HepG2 (cell line): ENCODE data around the gene ATXN7L2. TPM values are rescaled to one million over a fixed set of nuclear protein-coding genes. Genes with fewer than 3 reads are reported as not detected.

Experiments
- ATAC-seq: fragments of 200-7000 bp; cut with Tn5 transposase; 3 replicates; pipeline ENCODE4 v1.9.1; 2020; ENCODE audit warnings: mild to moderate bottlenecking, moderate library complexity
- BruUV-seq: library from RNA; stranded (reverse); fragments of 400-500 nt; replicated peaks from 2 replicates; lab custom pipeline; 2021; lab: Mats Ljungman, UMichigan
- CTCF ChIA-PET: fragments of 300-600 bp; formaldehyde crosslinking; extraction: SDS; loops from one replicate; lab custom pipeline; 2021; ENCODE audit warnings: low total read pairs, inconsistent platforms, low intra/inter-chr PET ratio; lab: Yijun Ruan, JAX
- POLR2A ChIA-PET: fragments of 350-600 bp; sonication (Branson Sonifier 250); formaldehyde crosslinking; loops from one replicate; lab custom pipeline; 2020; ENCODE audit warnings: antibody characterized with exemption, inconsistent platforms; lab: Yijun Ruan, JAX
- DNase-seq: peaks from one replicate; pipeline ENCODE4 v3.0.0-alpha.2; 2015; ENCODE audit warnings: low spot score
- FAIRE-seq: peaks from 3 replicates; lab custom pipeline; 2011; peaks lifted over from hg19 to GRCh38; lab: Jason Lieb, UNC
- H2AFZ ChIP-seq: one replicate; pipeline ENCODE4 v1.6.1; 2011; ENCODE audit warnings: low read length, inconsistent platforms
- H3K27ac ChIP-seq: fragments of 300-600 bp; 3 replicates; pipeline ENCODE4 v1.8.0; 2011; ENCODE audit warnings: mixed run types, mild to moderate bottlenecking, mixed read lengths, low read length, inconsistent platforms; ENCODE audit not compliant: insufficient read depth; ENCODE audit errors: extremely low read length
- H3K27me3 ChIP-seq, 2 experiments: fragments of 200-600 bp in 1 of 2; 2 replicates in 1 of 2; 3 replicates in 1 of 2; pipeline versions ENCODE4 v1.6.0 to v1.8.0; 2011; ENCODE audit warnings: low read length in 2 of 2, mild to moderate bottlenecking in 2 of 2, moderate library complexity in 2 of 2, inconsistent platforms in 1 of 2; ENCODE audit not compliant: insufficient read depth in 2 of 2, control insufficient read depth in 1 of 2
- H3K36me3 ChIP-seq, 2 experiments: fragments of 200-600 bp in 1 of 2; replicated peaks in 1 of 2; 2 replicates in 1 of 2; 3 replicates in 1 of 2; pipeline versions ENCODE4 v1.5.1 to v1.8.0; 2011; ENCODE audit warnings: low read length in 2 of 2, inconsistent platforms in 1 of 2; ENCODE audit not compliant: insufficient read depth in 2 of 2, control insufficient read depth in 1 of 2
- H3K4me1 ChIP-seq: 2 replicates; pipeline ENCODE4 v1.5.1; 2012; ENCODE audit warnings: low read length, inconsistent platforms; ENCODE audit not compliant: insufficient read depth
- H3K4me2 ChIP-seq: 2 replicates; pipeline ENCODE4 v1.6.0; 2011; ENCODE audit warnings: low read depth, low read length, inconsistent platforms
- H3K4me3 ChIP-seq, 3 experiments: fragments of 200-600 bp in 1 of 3; sonication (generic), shearing (Covaris generic) in 1 of 3; replicated peaks in 1 of 3; 2 replicates each; pipeline ENCODE4 v1.5.1; 2011 to 2016; ENCODE audit warnings: low read length in 3 of 3, inconsistent platforms in 2 of 3, low read depth in 2 of 3, mild to moderate bottlenecking in 2 of 3, control low read depth in 1 of 3, mixed read lengths in 1 of 3; ENCODE audit not compliant: insufficient read depth in 1 of 3
- H3K79me2 ChIP-seq: one replicate; pipeline ENCODE4 v1.6.1; 2011; ENCODE audit warnings: low read length, inconsistent platforms; ENCODE audit not compliant: insufficient read depth
- H3K9ac ChIP-seq: 2 replicates; pipeline ENCODE4 v1.6.0; 2011; ENCODE audit warnings: mild to moderate bottlenecking, low read depth, low read length, inconsistent platforms; ENCODE audit not compliant: insufficient read depth
- H3K9me3 ChIP-seq: 2 replicates; pipeline ENCODE4 v1.5.1; 2012; ENCODE audit warnings: mild to moderate bottlenecking, low read length
- H4K20me1 ChIP-seq: 2 replicates; pipeline ENCODE4 v1.6.0; 2011; ENCODE audit warnings: inconsistent platforms, mild to moderate bottlenecking, low read length, moderate library complexity; ENCODE audit not compliant: insufficient read depth
- KDM2A ChIP-seq: sonication (generic); formaldehyde crosslinking; IDR thresholded peaks from 2 replicates; pipeline ENCODE4 v1.4.0; 2020; ENCODE audit warnings: low read depth, missing genetic modification reagents, borderline replicate concordance
- MLLT10 ChIP-seq: sonication (generic); formaldehyde crosslinking; IDR thresholded peaks from 2 replicates; pipeline ENCODE4 v1.4.0; 2020; ENCODE audit warnings: missing genetic modification reagents
- NFE2L2 ChIP-seq: fragments of 150-350 bp; IDR thresholded peaks from 2 replicates; pipeline ENCODE4 v1.6.1; 2014; ENCODE audit warnings: low read length
- SATB2 ChIP-seq: sonication (generic); formaldehyde crosslinking; IDR thresholded peaks from 2 replicates; pipeline ENCODE4 v1.5.0; 2020; ENCODE audit warnings: missing genetic modification reagents
- SMAD3 ChIP-seq: sonication (generic); formaldehyde crosslinking; IDR thresholded peaks from 2 replicates; pipeline ENCODE4 v1.4.0; 2020; ENCODE audit warnings: missing genetic modification reagents
- SRSF9 ChIP-seq: fragments of 200-400 bp; formaldehyde crosslinking; IDR thresholded peaks from 2 replicates; pipeline ENCODE4 v1.6.1; 2018; ENCODE audit warnings: borderline replicate concordance, mild to moderate bottlenecking, low read depth, low read length; ENCODE audit not compliant: insufficient read depth, poor library complexity, severe bottlenecking
- ZNF232 ChIP-seq: sonication (generic); formaldehyde crosslinking; IDR thresholded peaks from 2 replicates; pipeline ENCODE4 v1.4.0; 2020; ENCODE audit warnings: missing genetic modification reagents, borderline replicate concordance
- ZNF672 ChIP-seq: sonication (generic); formaldehyde crosslinking; IDR thresholded peaks from 2 replicates; pipeline ENCODE4 v1.8.1; 2022; ENCODE audit warnings: missing genetic modification reagents
- ZNF775 ChIP-seq: sonication (generic); formaldehyde crosslinking; IDR thresholded peaks from 2 replicates; pipeline ENCODE4 v1.4.0; 2020; ENCODE audit warnings: missing genetic modification reagents, mild to moderate bottlenecking, moderate library complexity, borderline replicate concordance
- WGBS: methylation state at CpG from one replicate; pipeline ENCODE4 v1.1.6; 2017; ENCODE audit warnings: low lambda C conversion rate; 5-methylcytosine and 5-hydroxymethylcytosine counted together
- in situ Hi-C: cut with HindIII; loops from 2 replicates; pipeline ENCODE4 v1.10.0; 2017; ENCODE audit warnings: low pct_unique_long_range_greater_than_20kb; ENCODE audit not compliant: extremely low pct_ligation_motif_present
- intact Hi-C: fragments of 100-400 bp; cut with micrococcal nuclease; formaldehyde crosslinking; loops from one replicate; pipeline ENCODE4 v1.10.0; 2022; ENCODE audit not compliant: unreplicated experiment
- polyA plus RNA-seq, 8 experiments: library from polyadenylated mRNA; depleted of rRNA in 3 of 8; stranded (reverse) in 7 of 8; unstranded in 1 of 8; fragments of >200 nt; fragmentation: Illumina TruSeq in 4 of 8; extraction: Trizol in 4 of 8; gene quantifications; 2 replicates each; pipeline versions ENCODE4 v1.2.1 to v1.2.3, GENCODE V29; 2011 to 2016; ENCODE audit warnings: low read depth in 4 of 8, missing spikeins in 1 of 8, mixed read lengths in 1 of 8; ENCODE audit not compliant: insufficient read depth in 1 of 8
- total RNA-seq, 5 experiments: library from RNA; depleted of rRNA; stranded (reverse); fragments of >200 nt; fragmentation: Illumina TruSeq; extraction: Trizol; gene quantifications; 2 replicates each; pipeline ENCODE4 v1.2.3, GENCODE V29; 2016; ENCODE audit warnings: low read depth in 1 of 5
- TF ChIP-seq, protein P1 (sequence below): sonication (generic); formaldehyde crosslinking; IDR thresholded peaks from 2 replicates; pipeline ENCODE4 v1.5.1; 2020; ENCODE audit warnings: mild to moderate bottlenecking, missing genetic modification reagents, borderline replicate concordance
- TF ChIP-seq, protein P2 (sequence below): sonication (generic); formaldehyde crosslinking; IDR thresholded peaks from 2 replicates; pipeline ENCODE4 v1.8.1; 2023; ENCODE audit warnings: missing genetic modification reagents, mild to moderate bottlenecking, borderline replicate concordance
- TF ChIP-seq, protein P3 (sequence below): sonication (generic); formaldehyde crosslinking; IDR thresholded peaks from 2 replicates; pipeline ENCODE4 v1.8.0; 2022; ENCODE audit warnings: mild to moderate bottlenecking, missing genetic modification reagents, moderate library complexity

ATXN7L2 gene
- total and polyA plus RNA-seq, 2 of the 13 experiments (the other 11 are each of a cell fraction or from before 2014, with no cell fraction given): 2.7 to 2.8 TPM

DNA sequence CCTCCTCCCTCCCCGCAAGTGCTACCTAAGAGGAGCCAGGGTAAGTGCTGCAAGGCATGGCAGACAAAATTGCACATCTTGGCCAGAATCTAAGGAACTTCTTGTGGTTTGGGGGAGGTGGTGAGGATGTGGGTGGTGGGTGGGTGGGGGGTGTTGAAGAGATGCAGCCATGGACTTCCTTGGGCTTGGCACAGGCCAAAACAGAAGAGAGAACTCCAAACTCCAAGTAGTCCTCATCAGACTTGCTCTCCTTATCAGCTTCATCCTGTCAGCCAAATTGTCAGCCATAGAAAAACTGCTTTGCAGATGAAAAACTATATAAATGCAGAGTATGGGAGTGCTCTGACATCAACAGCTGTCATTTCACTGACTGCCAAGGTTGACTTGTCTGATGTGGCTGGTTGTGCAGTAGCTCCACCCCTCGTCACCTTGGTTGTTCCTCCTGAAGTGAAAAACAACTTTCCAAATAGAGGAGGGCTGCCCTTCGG is 18.7 kb downstream of the ATXN7L2 start:
- FAIRE-seq (no peak), ATAC-seq (no peak), DNase-seq (no peak)
- POLR2A ChIA-PET: no interaction called here
- Histone ChIP-seq H4K20me1 (no peaks in the 10 kb centered on the region), H3K9me3 (no peaks in the 10 kb centered on the region), H3K4me2 (no peak overlapping the region), H3K9ac (no peak overlapping the region), H3K4me3 (no peak overlapping the region), H3K27ac (no peak overlapping the region), H3K27me3 (0 out of 5 replicates have a peak, but pooled peaks cover 0 to 3% of the 10 kb centered on the region in 2 experiments), H3K4me1 (no peaks in the 10 kb centered on the region), H2AFZ (no peak overlapping the region), H3K79me2 (no peaks in the 10 kb centered on the region), H3K36me3 (no peaks in the 10 kb centered on the region)
- CTCF ChIA-PET: interaction anchor here (0.7 kb wide), 1 partner anchor 30 kb away, joined by 4 read pairs; no protein-coding TSS in a partner anchor
- TF ChIP-seq SATB2 (CRISPR knock-in tag) (no peak), MLLT10 (no peak), NFE2L2 (no peak), ZNF672 (no peak)
- WGBS: 79% methylated on average over 3 of the region's 3 CpGs
- no TSS peak for BruUV-seq
- in situ Hi-C loops (no loop called here), intact Hi-C loops (no loop called here)

DNA sequence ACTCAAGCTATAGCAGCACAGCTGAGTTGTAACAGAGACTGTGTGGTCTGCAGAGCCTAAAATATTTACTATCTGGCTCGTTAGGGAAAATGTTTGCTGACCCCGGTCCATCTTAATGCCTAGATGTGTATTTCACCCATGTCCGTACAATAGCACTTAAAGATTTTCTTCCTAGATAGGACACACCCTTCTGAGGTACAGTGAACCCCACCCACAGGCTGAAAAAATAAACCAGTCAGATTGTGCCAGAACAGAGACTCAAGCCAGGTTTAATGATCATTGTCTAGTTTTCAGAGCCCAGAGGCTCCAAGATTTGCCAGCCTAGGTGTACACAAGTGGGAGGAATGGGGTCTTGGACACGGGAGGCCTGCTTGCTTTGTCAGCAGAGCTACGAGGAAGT is 20.2 kb downstream of the ATXN7L2 start:
- CTCF ChIA-PET: no interaction called here
- H4K20me1 ChIP-seq: no peaks in the 10 kb centered on the region
- H3K36me3 ChIP-seq: no peaks in the 10 kb centered on the region
- DNase-seq: no peak
- FAIRE-seq: no peak
- no peak overlapping the region for H2AFZ ChIP-seq
- intact Hi-C loops (no loop called here), in situ Hi-C loops (no loop called here)
- peaks cover 0 to 3% of the 10 kb centered on the region in 2 experiments; a peak in 1 of 5 replicates for H3K27me3 ChIP-seq
- H3K9me3 ChIP-seq: no peaks in the 10 kb centered on the region
- POLR2A ChIA-PET: no interaction called here
- no peaks in the 10 kb centered on the region for H3K79me2 ChIP-seq
- no peak for ATAC-seq
- H3K9ac ChIP-seq: no peak overlapping the region
- no peak for TF ChIP-seq KDM2A (CRISPR knock-in tag)
- no peak for TF ChIP-seq SMAD3 (CRISPR knock-in tag)
- no peak for TF ChIP-seq SRSF9
- no peak for TF ChIP-seq ZNF232
- TF ChIP-seq, protein P1, sequence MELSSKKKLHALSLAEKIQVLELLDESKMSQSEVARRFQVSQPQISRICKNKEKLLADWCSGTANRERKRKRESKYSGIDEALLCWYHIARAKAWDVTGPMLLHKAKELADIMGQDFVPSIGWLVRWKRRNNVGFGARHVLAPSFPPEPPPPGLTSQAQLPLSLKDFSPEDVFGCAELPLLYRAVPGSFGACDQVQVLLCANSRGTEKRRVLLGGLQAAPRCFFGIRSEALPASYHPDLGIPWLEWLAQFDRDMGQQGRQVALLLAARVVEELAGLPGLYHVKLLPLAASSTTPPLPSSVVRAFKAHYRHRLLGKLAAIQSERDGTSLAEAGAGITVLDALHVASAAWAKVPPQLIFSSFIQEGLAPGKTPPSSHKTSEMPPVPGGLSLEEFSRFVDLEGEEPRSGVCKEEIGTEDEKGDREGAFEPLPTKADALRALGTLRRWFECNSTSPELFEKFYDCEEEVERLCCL (CRISPR knock-in tag): no peak
- TF ChIP-seq ZNF775 (CRISPR knock-in tag): no peak
- TF ChIP-seq ZNF672: no peak
- TF ChIP-seq, protein P2, sequence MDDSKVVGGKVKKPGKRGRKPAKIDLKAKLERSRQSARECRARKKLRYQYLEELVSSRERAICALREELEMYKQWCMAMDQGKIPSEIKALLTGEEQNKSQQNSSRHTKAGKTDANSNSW: no peak
- TF ChIP-seq, protein P3, sequence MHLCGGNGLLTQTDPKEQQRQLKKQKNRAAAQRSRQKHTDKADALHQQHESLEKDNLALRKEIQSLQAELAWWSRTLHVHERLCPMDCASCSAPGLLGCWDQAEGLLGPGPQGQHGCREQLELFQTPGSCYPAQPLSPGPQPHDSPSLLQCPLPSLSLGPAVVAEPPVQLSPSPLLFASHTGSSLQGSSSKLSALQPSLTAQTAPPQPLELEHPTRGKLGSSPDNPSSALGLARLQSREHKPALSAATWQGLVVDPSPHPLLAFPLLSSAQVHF: no peak
- no TSS peak for BruUV-seq
- 53% methylated on average over 5 of the region's 5 CpGs for WGBS
- no peak overlapping the region for H3K4me3 ChIP-seq
- H3K4me2 ChIP-seq: no peak overlapping the region
- H3K27ac ChIP-seq: no peak overlapping the region
- 0 out of 2 replicates have a peak, but pooled peaks cover 2% of the 10 kb centered on the region for H3K4me1 ChIP-seq
